SK-N-MC (cell line): ENCODE data around the gene FOLR3.

Experiments
- EZH2 ChIP-seq: fragments of 200-600 bp; sonication (generic); IDR thresholded peaks from one replicate; pipeline ENCODE4 v1.6.1; 2017; ENCODE audit warnings: antibody characterized with exemption
- POLR2AphosphoS5 ChIP-seq: IDR thresholded peaks from 2 replicates; pipeline ENCODE4 v1.6.1; 2012; ENCODE audit warnings: mild to moderate bottlenecking, low read depth, low read length, borderline replicate concordance

GRCh38 chr11:72144807-72145565, 9.5 kb downstream of the FOLR3 start:
- no peak for TF ChIP-seq POLR2AphosphoS5
- TF ChIP-seq EZH2, result no peak
